BJ (cell line): Measurements from ENCODE around the gene CENPM. TPM values are rescaled to one million over a fixed set of nuclear protein-coding genes. Genes with fewer than 3 reads are reported as not detected.

Source experiments
- CTCF ChIA-PET: fragments of 350-600 bp; formaldehyde crosslinking; extraction: SDS; loops from one replicate; lab custom pipeline; 2021; ENCODE audit warnings: antibody characterized with exemption, inconsistent platforms; lab: Yijun Ruan, JAX
- POLR2A ChIA-PET: fragments of 300-600 bp; sonication (Branson Sonifier 250); formaldehyde crosslinking; extraction: SDS; loops from one replicate; lab custom pipeline; 2021; ENCODE audit warnings: antibody characterized with exemption; lab: Charles Lee
- DNase-seq: peaks from one replicate; pipeline ENCODE4 v3.0.0-alpha.2; 2011; ENCODE audit warnings: low read depth
- H3K27me3 ChIP-seq: 2 replicates; pipeline ENCODE4 v1.6.0; 2011; ENCODE audit warnings: low read length; ENCODE audit not compliant: control insufficient read depth, insufficient read depth
- H3K36me3 ChIP-seq: 2 replicates; pipeline ENCODE4 v1.5.1; 2011; ENCODE audit warnings: low read length; ENCODE audit not compliant: control insufficient read depth, insufficient read depth
- H3K4me3 ChIP-seq: 2 replicates; pipeline ENCODE4 v1.5.1; 2011; ENCODE audit warnings: low read depth, mild to moderate bottlenecking, control low read depth, low read length
- polyA plus RNA-seq: library from polyadenylated mRNA; depleted of rRNA; stranded (reverse); fragments of >200 nt; gene quantifications from 2 replicates; pipeline ENCODE4 v1.2.3, GENCODE V29; 2011
- TF ChIP-seq, protein P1 (sequence below): IDR thresholded peaks from 2 replicates; pipeline ENCODE4 v1.5.1; 2011; ENCODE audit warnings: low read depth, mild to moderate bottlenecking, control low read depth, inconsistent platforms, low read length, moderate library complexity; ENCODE audit not compliant: insufficient read depth

CENPM gene
- polyA plus RNA-seq, 1 experiment, result 30.4 TPM

DNA sequence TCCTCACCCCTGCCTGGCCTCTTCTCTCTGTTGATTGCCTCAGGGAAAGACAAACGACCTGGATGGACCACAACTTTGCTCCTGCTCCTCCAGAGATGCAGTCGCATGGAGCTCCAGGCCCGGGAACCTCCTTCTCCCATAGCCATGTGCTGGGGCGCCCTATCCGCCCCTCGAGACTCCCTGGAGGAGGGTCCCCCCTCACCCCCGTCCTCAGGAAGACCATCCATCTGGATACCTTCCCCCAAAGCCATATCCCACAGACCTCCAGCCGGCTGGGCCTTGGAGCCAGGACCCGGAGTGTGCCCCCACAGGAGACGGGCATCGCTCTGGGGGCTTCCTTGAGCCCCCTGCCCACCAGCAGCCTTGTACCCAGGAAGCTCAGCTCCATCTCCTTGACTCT is 24.5 kb upstream of the CENPM start:
- ChIA-PET POLR2A (no interaction called here), CTCF (interaction anchor here (1.6 kb wide), 1 partner anchor 8 kb away, joined by 5 read pairs; no protein-coding TSS in a partner anchor)
- H3K36me3 ChIP-seq, result no peaks in the 10 kb centered on the region
- TF ChIP-seq, protein P1, sequence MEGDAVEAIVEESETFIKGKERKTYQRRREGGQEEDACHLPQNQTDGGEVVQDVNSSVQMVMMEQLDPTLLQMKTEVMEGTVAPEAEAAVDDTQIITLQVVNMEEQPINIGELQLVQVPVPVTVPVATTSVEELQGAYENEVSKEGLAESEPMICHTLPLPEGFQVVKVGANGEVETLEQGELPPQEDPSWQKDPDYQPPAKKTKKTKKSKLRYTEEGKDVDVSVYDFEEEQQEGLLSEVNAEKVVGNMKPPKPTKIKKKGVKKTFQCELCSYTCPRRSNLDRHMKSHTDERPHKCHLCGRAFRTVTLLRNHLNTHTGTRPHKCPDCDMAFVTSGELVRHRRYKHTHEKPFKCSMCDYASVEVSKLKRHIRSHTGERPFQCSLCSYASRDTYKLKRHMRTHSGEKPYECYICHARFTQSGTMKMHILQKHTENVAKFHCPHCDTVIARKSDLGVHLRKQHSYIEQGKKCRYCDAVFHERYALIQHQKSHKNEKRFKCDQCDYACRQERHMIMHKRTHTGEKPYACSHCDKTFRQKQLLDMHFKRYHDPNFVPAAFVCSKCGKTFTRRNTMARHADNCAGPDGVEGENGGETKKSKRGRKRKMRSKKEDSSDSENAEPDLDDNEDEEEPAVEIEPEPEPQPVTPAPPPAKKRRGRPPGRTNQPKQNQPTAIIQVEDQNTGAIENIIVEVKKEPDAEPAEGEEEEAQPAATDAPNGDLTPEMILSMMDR, result no peak
- DNase-seq, result no peak
- H3K4me3 ChIP-seq, result no peak overlapping the region
- H3K27me3 ChIP-seq, result peaks cover 19% of the 10 kb centered on the region

- ChIA-PET POLR2A (no interaction called here), CTCF (interaction anchor here (0.6 to 1.6 kb wide), 2 partner anchors 9 to 133 kb away, joined by 3 to 5 read pairs; no protein-coding TSS in a partner anchor)
- Histone ChIP-seq H3K4me3 (no peak overlapping the region), H3K36me3 (no peaks in the 10 kb centered on the region), H3K27me3 (peaks cover 13% of the 10 kb centered on the region)
- DNase-seq, result no peak
- TF ChIP-seq, protein P1, result no peak
Observed at GRCh38 chr22:41970601-41971000, 23.6 kb upstream of the CENPM start.

GRCh38 chr22:41969110-41969646 is 22.2 kb upstream of the CENPM start, which contains the start of gene SEPTIN3:
TSS of gene SEPTIN3 (plus strand) at chr22:41969443. CDS start at chr22:41971493, 2,050 bp downstream.
- ChIA-PET CTCF (interaction anchor here (0.7 to 3.6 kb wide), 6 partner anchors 8 to 504 kb away, joined by 3 to 18 read pairs (median 3); no protein-coding TSS in a partner anchor), POLR2A (no interaction called here)
- H3K27me3 ChIP-seq, result peaks cover 7% of the 10 kb centered on the region; the same call in 1 of the 2 replicates
- H3K36me3 ChIP-seq, result no peaks in the 10 kb centered on the region
- TF ChIP-seq, protein P1, result no peak
- DNase-seq, result no peak
- no peak within 1 kb of the TSS for H3K4me3 ChIP-seq

GRCh38 chr22:41968601-41969000 is 21.6 kb upstream of the CENPM start:
- H3K27me3 ChIP-seq, result peaks cover 7% of the 10 kb centered on the region; the same call in 1 of the 2 replicates
- ChIA-PET CTCF (interaction anchor here (0.7 to 3.6 kb wide), 5 partner anchors 8 to 504 kb away, joined by 3 to 18 read pairs (median 3); no protein-coding TSS in a partner anchor), POLR2A (no interaction called here)
- no peak overlapping the region for H3K4me3 ChIP-seq
- no peaks in the 10 kb centered on the region for H3K36me3 ChIP-seq
- no peak for DNase-seq
- TF ChIP-seq, protein P1, result no peak

DNA sequence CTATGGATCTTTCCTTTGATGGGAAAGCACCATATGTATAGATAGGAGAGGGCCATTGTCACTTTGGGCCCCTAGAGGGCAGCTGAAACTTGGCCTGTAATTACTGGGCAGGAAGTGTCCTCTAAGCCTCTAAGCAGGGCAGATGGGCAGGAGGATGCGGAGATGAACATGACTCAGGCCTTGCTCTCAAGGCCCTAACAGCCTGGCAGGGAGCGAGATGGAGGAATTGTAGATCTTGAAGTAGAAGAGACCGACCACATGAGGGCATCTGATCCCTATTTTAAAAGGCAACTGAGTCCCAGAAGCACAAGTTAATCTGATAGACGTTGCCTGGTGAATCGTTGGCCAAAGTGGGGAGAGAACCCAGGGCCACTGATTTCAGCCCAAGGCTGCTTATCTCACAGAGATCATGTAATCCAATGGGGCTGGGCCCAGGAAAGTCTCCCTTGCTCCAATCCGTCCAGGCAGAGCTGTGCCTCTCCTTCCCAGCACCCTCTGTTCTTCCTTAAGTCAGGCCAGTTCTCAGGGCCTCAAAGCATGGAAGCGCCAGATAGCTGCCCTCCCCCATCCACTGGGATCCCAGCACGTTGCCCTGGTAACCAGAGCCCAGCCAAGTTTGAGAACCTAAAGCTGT is 19.8 kb upstream of the CENPM start:
- no peaks in the 10 kb centered on the region for H3K36me3 ChIP-seq
- peak; percentile 56 for DNase-seq
- ChIA-PET CTCF (interaction anchor here (0.7 to 3.6 kb wide), 18 partner anchors 9 to 509 kb away, joined by 3 to 18 read pairs (median 4); no protein-coding TSS in a partner anchor), POLR2A (interaction anchor here (0.6 kb wide), 1 partner anchor 251 kb away, joined by 5 read pairs; no protein-coding TSS in a partner anchor)
- no peak overlapping the region for H3K4me3 ChIP-seq
- TF ChIP-seq, protein P1, result peak; percentile 53
- H3K27me3 ChIP-seq, result 0 out of 2 replicates have a peak, but pooled peaks cover 1% of the 10 kb centered on the region
